Measurements from ENCODE around the gene ULBP3. TPM values are rescaled to one million over a fixed set of nuclear protein-coding genes. Genes with fewer than 3 reads are reported as not detected.

Gene ULBP3
- total RNA-seq, 4 donors from 2014 or later = 7.3 TPM; not detected in 3

GRCh38 chr6:150048099-150048498 lies 20.8 kb downstream of the ULBP3 start:
- Histone ChIP-seq H3K27ac (no peak overlapping the region), H3K9me3 (no peaks in the 10 kb centered on the region), H3K36me3 (no peaks in the 10 kb centered on the region), H3K27me3 (peaks cover 43% of the 10 kb centered on the region), H3K4me1 (no peaks in the 10 kb centered on the region), H3K4me3 (no peak overlapping the region)
- WGBS, 2 donors (ENCODE audit: low coverage in 1 of 2) = 84 to 85% methylated on average over 4 of the region's 4 CpGs
- TF ChIP-seq POLR2AphosphoS5 (IDR thresholded peaks at IDR 0.05) = no peak
- no peak for TF ChIP-seq EP300 (IDR thresholded peaks at IDR 0.05)
- TF ChIP-seq CTCF (IDR thresholded peaks at IDR 0.05) = no peak
- TF ChIP-seq POLR2A (IDR thresholded peaks at IDR 0.05) = no peak
- no peak for ATAC-seq

DNA sequence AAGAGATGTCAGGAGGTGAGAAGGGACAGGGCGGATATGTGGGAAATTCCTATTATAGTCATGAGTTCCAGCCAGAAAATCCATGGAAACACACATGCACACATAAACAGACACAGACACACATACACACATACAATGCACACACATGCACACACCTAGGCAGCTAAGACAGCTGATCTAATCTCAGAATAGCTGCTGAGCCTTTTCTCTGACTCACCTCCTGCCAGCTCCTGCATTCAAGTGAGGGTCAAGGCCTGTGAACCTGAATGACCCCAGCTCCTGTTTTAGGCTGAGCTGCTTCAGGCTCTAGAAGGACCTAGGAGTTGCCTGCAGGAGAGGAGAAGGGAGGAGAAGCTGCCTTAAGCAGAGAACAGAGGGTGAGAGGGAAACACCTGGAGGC lies 22.0 kb downstream of the ULBP3 start:
- H3K4me1 ChIP-seq = no peaks in the 10 kb centered on the region
- 62% methylated on average over 1 of the region's 1 CpG; no CpG with 5 or more reads in 1 of the 2 donors for WGBS, 2 donors (ENCODE audit: low coverage in 1 of 2)
- no peak overlapping the region for H3K27ac ChIP-seq
- H3K9me3 ChIP-seq = no peaks in the 10 kb centered on the region
- TF ChIP-seq POLR2AphosphoS5 (IDR thresholded peaks at IDR 0.05) = no peak
- TF ChIP-seq EP300 (IDR thresholded peaks at IDR 0.05) = no peak
- no peak for TF ChIP-seq CTCF (IDR thresholded peaks at IDR 0.05)
- TF ChIP-seq POLR2A (IDR thresholded peaks at IDR 0.05) = no peak
- no peak overlapping the region for H3K4me3 ChIP-seq
- no peaks in the 10 kb centered on the region for H3K36me3 ChIP-seq
- H3K27me3 ChIP-seq = peaks cover 42% of the 10 kb centered on the region
- ATAC-seq = no peak

DNA sequence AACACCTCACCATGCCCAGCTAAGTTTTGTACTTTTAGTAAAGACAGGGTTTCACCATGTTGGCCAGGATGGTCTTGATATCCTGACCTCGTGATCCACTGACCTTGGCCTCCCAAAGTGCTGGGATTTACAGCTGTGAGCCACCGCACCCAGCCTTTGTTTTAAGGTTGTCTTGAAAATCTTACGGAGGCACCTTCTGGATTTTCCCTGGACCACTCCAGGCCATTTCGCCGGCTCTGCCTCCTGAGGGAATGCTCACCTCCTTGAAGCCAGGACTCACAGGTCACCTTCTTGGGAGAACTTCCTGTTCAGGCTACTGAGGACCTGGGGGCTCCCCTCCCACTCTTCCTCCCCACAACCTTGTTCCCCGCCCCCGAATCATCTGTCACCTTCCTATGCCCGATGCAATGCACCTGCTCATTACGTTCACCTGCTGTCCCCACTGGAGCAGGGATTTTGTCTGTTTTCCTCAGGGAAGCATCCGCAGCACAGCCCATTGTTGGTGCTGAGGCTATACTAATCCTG lies 24.2 kb downstream of the ULBP3 start:
- no peaks in the 10 kb centered on the region for H3K36me3 ChIP-seq
- peaks cover 59% of the 10 kb centered on the region for H3K27me3 ChIP-seq
- no peak for ATAC-seq
- H3K9me3 ChIP-seq = no peaks in the 10 kb centered on the region
- no peak overlapping the region for H3K4me3 ChIP-seq
- TF ChIP-seq POLR2AphosphoS5 (IDR thresholded peaks at IDR 0.05) (no peak), CTCF (IDR thresholded peaks at IDR 0.05) (no peak), EP300 (IDR thresholded peaks at IDR 0.05) (no peak), POLR2A (IDR thresholded peaks at IDR 0.05) (no peak)
- no peak overlapping the region for H3K27ac ChIP-seq
- WGBS, 2 donors (ENCODE audit: low coverage in 1 of 2) = 88 to 100% methylated on average over 2 to 4 of the region's 10 CpGs
- H3K4me1 ChIP-seq = no peaks in the 10 kb centered on the region

- TF ChIP-seq EP300 (IDR thresholded peaks at IDR 0.05) = no peak
- TF ChIP-seq CTCF (IDR thresholded peaks at IDR 0.05) = no peak
- TF ChIP-seq POLR2A (IDR thresholded peaks at IDR 0.05) = no peak
- no peak for TF ChIP-seq POLR2AphosphoS5 (IDR thresholded peaks at IDR 0.05)
- Histone ChIP-seq H3K4me1 (no peaks in the 10 kb centered on the region), H3K9me3 (no peaks in the 10 kb centered on the region), H3K4me3 (no peak overlapping the region), H3K36me3 (no peaks in the 10 kb centered on the region), H3K27me3 (peaks cover 60% of the 10 kb centered on the region), H3K27ac (no peak overlapping the region)
- no peak for ATAC-seq
- 66 to 93% methylated on average over 6 to 11 of the region's 19 CpGs for WGBS, 2 donors (ENCODE audit: low coverage in 1 of 2)
These were observed 25.2 kb downstream of the ULBP3 start for GRCh38 chr6:150043501-150044412.

All from gastroesophageal sphincter (tissue), 4 donors.